Activated effector memory CD4-positive, alpha-beta T cell treated with Interleukin-2 at 50 U/mL for 16 hours (primary cell): ENCODE data around the gene HPS3.

Source experiments
- DNase-seq: peaks from one replicate; pipeline ENCODE4 v3.0.0-alpha.2; 2020

Gene HPS3

DNA sequence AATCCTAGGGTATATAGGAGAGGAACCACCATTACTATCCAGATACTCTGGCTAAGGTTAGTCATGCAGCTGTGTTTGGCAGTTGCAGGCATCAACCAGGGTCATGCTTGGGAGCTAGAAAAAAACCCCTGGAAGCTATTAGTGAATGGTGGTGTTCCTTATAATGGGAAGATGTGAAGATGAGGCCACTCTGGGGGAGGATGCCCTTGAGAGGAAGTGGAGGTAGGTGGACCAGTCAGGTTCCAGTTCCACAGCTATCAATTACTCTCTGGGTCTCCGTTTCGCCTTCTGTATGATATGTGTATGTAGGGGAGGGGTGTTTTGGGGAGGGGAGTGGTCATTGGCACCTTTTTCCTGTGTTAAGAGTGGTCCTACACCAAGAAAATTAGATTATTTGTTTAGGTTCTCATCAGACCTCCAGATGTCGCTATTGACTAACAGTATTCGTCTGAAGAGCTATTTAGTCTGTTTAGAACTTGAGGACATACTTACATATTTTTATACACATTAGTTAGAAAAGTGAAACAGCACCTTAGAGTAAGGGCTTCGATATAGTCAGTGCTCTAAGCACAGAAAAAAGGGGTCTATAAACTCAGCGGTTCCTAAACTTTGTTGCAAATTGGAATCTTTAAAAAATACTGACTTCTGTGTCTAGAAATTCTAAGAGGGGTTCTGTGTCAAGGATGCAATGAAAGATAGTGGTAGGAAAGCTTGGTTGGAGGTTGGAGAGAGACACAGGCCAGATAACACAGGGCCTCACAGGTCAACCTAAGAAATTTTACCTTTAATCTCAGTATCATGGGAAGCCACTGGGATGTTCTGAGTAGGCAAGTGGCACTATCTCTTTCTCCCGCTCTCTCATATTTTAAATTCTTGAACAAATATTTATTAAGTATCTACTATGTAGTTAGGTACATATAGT, 9.1 kb upstream of the HPS3 start:
- DNase-seq: no peak

DNA sequence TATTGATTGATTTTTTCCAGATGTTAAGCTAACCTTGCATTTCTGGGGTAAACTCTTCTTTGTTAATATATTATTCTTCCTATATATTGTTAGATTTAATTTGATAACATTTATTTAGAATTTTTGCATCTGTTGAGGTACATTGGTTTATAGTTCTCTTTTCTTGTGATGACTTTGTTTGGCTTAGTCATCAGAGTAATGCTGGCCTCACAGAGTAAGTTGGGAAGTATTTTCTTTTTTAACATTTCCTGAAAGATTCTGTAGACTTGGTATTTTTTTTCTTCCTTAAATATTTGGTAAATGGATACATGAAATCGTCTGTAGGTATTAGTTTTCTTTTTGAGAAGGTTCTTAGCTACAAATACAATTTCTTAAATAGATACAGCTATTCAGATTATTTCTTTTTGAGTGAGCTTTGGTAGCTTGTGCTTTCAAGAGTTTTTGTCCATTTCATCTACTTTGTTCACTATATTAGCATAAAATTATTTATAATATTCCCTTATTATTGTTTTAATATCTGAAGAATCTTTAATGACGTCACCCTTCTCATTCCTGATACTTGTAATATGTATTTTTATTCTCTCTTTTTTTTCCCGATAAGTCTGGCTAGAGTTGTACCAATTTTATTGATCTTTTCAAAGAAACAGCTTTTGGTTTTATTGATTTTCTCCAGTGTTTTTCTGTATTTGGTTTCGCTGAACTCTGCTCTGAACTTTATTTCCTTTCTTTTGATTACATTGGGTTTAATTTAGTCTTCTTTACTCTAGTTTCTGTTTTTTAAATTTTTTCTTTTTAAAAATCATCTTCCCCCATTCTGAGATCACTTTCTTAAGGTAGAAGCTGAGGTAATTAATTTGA, 6.5 kb upstream of the HPS3 start:
- no peak for DNase-seq

- DNase-seq: no peak
These were observed 617 bp upstream of the HPS3 start for GRCh38 chr3:149128821-149129220.

GRCh38 chr3:149131589-149131988, 2.2 kb downstream of the HPS3 start:
- DNase-seq: no peak

DNA sequence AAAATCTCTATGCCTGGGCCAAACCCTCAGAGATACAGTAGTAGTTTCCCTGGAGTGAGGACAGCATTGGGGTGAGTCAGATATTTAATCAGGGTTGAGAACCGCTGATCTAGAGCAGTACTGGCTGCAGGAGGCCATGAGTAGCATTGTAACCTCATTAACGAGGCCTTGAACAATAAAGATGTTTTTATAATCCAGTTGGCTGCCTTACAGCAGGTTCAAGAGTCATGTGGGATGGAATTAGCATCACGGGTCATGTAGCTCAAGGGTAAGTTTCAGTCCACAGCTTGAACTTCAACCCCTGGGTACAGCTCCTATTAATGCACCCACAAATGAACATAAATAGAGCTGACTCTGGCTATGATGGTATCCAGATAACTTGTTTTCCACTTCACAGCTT, 5.1 kb downstream of the HPS3 start:
- DNase-seq: no peak

GRCh38 chr3:149142682-149143081, 13.2 kb downstream of the HPS3 start:
- DNase-seq: no peak

DNA sequence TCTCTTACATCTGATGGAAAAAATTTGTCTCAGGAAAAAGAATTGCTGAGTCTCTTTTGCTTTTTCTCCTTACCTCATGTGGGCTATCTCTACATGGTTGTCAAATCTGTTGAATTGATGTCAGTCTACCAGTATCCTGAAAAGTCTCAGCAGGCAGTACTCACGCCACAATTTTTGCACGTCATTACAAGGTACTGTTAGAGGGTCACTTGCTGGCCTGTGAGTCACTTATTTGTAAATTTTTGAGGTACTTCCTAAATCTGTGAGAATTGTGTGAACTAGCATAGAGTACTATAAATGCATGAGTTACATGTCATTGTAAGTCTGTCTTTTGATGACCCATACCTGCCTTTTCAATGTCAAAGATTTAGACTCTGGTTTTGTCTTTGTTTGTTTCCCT, 15.9 kb downstream of the HPS3 start:
- no peak for DNase-seq

DNA sequence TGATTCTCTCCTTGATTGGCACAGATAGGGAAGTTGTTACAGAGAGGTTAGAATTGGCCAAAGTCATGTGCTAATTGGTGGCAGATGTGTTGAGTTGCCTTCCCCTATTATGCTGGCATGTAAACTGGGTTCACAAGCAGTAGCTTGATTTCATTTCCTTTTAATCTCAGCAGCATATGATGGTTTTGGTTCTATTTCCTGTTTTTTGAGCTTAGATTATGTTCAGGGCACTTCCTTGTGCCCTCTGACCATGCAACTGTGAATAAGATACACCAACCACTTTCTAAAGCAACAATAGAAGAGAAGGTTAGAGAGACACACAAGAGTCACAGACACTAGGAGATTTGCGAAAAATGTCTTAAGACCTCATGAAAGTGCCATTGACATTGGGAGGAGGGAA, 16.5 kb downstream of the HPS3 start:
- DNase-seq: no peak

GRCh38 chr3:149150436-149150835, 21.0 kb downstream of the HPS3 start:
- no peak for DNase-seq

- DNase-seq: no peak
These were observed 22.4 kb downstream of the HPS3 start for GRCh38 chr3:149151843-149152242.

DNA sequence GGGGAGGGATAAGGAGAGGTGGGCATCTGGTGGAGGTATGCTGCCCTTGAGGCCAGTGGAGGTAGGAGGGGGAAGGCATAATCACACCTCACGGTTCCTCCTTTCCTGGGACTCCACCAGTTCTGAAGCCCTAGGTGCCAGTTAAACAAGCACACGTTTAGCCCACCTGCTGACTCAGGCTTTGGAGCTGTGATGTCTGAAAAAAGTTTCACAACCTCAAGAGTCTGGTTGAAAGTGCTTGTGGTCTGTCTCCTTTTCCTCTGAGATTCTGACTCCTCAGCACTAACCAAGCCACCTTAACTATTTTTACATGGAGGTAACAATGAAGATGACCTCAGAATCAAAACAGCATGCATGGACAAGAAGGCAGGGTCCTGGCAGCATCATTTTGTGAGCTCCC, 23.0 kb downstream of the HPS3 start:
- DNase-seq: no peak

DNA sequence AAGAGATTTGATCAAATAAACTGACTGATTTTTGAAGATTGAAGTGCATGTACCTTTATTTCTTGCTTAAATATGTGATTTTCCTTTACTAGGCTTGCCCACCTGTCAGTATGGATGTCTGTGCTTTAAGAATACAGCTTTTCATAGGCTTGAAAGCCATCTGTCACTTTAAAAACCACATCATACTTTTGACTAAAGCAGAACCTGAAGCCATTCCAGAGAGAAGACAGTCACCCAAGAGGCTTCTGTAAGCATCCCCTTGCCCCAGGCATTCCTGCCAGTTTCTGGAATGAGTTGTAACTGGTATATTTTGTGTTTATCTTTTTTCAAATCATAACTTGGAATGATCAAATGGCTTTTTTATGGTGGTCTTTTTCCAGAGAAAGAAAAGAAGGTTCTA, 24.0 kb downstream of the HPS3 start:
- no peak for DNase-seq

DNA sequence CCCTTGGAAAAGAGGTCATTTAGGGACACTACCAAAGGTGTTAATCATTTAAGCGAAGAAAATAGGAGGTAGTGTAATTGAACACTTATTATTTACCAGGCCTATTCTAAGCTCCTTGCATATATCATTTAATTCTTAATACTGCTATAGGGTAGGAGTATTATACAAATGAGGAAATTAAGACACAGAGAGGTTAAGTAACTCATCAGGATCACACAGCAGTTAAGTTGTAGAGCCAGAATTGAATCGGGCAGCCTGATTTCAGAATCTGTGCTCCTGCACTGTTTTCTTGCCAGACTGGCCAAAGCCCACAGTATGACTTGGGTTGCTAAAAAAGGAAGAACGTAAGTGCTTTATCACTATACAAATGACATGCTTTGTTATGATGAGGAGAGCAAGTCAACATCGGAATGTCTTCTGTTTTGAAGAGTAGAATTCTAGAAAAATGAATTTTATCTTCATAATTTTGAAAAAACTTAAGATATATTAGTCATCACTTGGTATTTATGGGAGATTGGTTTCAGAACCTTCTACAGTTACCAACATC, 31.4 kb downstream of the HPS3 start:
- no peak for DNase-seq

DNA sequence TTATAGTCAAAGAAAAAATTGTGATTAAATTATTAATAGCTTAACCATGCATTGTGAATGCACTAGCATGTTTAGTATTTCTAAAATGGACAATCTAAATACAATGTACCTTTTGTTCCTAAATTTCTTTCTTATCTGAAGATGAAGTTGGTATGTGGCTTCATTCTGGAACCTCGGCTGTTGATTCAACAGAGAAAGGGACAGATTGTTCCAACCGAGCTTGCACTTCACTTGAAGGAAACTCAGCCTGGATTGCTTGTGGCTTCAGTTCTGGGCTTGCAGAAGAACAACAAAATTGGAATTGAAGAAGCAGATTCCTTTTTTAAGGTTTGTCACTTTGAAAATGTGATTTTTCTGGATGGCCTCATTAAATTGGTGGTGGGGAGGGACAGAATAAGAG, 32.6 kb downstream of the HPS3 start:
- no peak for DNase-seq

- no peak for DNase-seq
These were observed 33.6 kb downstream of the HPS3 start for GRCh38 chr3:149163066-149163465.

- DNase-seq: no peak
These were observed 38.5 kb downstream of the HPS3 start for GRCh38 chr3:149167898-149168297.

DNA sequence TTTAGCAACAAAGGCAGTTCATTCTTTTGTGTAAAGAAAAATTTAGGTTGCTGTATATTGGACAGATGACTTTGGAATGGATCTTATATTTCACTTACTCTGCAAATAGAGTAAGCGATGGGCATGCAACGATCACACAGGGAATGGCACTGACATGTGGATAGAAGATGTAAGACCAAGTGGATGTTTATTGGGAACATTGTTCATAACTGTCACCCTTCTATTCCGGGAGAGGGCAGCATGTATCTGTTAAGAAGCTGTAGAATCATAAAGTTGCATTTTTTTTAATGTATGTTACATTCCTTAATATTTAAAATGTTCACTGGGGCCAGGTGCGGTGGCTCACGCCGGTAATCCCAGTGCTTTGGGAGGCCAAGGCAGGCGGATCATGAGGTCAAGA, 41.2 kb downstream of the HPS3 start:
- DNase-seq: no peak

DNA sequence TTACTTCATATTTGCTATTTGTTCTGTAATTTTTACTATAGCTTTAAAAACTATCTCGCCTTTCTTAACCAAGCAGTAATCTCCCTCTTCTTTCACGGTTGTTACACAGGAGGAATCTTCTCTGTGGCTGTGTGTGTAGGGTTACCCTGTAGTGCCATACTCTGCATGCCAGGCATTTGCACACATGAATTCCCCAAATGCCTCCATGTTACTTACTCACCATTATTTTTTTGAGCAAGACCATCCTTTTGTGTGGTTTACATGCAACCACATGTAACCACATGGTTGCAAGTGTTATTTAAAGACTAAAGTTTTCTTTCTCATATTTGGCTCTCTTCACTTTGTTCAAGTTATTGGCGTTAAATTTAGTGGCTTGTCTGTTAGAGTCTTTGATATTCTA, 45.5 kb downstream of the HPS3 start:
- DNase-seq: no peak

- no peak for DNase-seq
These were observed 47.7 kb downstream of the HPS3 start for GRCh38 chr3:149177122-149177521.

- no peak for DNase-seq
These were observed 49.8 kb downstream of the HPS3 start for GRCh38 chr3:149179220-149179619.

- DNase-seq: no peak
These were observed 50.7 kb downstream of the HPS3 start for GRCh38 chr3:149180057-149180573.

- DNase-seq: no peak
These were observed 51.7 kb downstream of the HPS3 start for GRCh38 chr3:149181182-149181581.

- no peak for DNase-seq
These were observed 56.8 kb downstream of the HPS3 start for GRCh38 chr3:149186219-149186618.

DNA sequence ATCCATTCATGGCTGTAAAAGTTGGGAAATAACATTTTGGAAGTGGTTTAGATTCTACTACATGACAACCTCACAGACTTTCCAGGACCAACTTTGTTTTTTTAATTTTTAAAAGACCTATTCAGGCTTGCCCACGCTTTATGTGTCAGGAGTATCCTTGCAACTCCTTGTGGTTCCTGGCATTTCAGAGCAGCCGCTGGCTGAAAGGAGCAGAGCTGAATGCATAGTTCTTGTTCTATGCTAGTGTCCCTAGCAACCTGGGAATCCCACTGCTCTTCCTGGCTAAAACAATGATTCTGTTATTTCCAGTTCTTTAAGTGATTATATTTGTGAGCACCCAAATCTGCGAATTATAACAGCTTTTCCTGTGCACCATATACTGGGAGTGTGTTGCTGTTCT, 57.3 kb downstream of the HPS3 start:
- DNase-seq: no peak
